ENCODE data around the gene MYL5.
"Not testable (repeated sequence)": the region's sequence is repeated elsewhere in the genome, so short reads cannot be mapped to it uniquely, and the experiment has no call there.

Gene MYL5, protein sequence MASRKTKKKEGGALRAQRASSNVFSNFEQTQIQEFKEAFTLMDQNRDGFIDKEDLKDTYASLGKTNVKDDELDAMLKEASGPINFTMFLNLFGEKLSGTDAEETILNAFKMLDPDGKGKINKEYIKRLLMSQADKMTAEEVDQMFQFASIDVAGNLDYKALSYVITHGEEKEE

GRCh38 chr4:674172-675035 lies at the start of gene MYL5, which contains the start of gene ATP5ME:
Gene MYL5, plus strand, starts transcription at chr4:674542. Its CDS starts 3,485 bp downstream, at chr4:678027.
Gene ATP5ME, minus strand, starts transcription at chr4:674276. Its CDS starts 29 bp downstream, at chr4:674247.
- peak; percentile 98 for DNase-seq

DNA sequence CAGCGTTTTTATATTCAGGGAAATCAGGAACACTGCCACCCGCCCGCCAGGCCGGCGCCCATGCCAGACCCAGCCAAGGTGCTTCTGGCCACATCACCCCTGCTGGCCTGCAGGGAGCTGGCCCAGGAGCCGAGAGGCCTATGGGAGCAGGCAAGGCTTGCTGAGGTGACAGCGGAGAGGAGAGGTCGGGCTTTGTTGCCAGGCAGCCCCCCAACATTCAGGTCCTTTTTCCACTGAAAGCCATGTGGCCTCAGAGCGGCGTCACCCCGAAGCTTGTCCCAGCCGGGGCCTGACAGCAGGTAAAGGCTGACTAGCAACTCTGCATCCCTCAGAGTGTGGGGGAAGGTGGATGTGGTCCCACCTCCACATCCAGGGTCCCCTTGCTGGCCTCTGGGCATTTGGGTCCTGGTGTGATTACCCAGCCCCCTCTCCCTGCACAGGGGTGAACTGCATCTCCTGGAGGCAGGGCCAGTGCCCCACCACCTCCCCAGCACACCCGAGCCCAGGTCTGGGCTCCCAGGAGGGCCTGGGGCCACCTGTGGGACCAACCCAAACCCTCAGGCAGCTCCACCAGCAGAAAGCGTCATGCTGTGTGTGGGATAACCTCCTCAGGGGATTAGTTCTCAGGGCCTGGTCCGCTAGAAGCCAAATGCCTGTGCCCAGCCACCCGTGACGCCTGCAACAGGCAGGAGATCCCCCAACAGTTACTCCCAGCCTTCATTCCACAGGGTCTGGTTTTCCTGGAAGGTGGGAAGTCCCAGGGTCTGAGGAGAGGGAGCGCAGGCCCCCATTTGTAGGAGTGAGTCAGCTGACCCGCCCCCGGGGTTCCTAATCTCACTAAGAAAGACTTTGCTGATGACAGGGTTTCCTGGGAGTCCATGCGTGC lies 49.4 kb upstream of the MYL5 start, which contains the start of gene PDE6B:
Gene PDE6B (plus strand): TSS at position 869 of the 886 bp plus-strand sequence. CDS start 54 bp downstream, outside the sequence.
- DNase-seq = no peak

DNA sequence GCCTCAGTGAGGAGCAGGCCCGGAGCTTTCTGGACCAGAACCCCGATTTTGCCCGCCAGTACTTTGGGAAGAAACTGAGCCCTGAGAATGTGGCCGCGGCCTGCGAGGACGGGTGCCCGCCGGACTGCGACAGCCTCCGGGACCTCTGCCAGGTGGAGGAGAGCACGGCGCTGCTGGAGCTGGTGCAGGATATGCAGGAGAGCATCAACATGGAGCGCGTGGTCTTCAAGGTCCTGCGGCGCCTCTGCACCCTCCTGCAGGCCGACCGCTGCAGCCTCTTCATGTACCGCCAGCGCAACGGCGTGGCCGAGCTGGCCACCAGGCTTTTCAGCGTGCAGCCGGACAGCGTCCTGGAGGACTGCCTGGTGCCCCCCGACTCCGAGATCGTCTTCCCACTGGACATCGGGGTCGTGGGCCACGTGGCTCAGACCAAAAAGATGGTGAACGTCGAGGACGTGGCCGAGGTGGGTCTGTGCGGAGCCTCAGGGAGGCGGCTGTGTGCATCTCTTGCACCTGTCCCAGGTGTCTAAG lies 48.6 kb upstream of the MYL5 start:
- no peak for DNase-seq

DNA sequence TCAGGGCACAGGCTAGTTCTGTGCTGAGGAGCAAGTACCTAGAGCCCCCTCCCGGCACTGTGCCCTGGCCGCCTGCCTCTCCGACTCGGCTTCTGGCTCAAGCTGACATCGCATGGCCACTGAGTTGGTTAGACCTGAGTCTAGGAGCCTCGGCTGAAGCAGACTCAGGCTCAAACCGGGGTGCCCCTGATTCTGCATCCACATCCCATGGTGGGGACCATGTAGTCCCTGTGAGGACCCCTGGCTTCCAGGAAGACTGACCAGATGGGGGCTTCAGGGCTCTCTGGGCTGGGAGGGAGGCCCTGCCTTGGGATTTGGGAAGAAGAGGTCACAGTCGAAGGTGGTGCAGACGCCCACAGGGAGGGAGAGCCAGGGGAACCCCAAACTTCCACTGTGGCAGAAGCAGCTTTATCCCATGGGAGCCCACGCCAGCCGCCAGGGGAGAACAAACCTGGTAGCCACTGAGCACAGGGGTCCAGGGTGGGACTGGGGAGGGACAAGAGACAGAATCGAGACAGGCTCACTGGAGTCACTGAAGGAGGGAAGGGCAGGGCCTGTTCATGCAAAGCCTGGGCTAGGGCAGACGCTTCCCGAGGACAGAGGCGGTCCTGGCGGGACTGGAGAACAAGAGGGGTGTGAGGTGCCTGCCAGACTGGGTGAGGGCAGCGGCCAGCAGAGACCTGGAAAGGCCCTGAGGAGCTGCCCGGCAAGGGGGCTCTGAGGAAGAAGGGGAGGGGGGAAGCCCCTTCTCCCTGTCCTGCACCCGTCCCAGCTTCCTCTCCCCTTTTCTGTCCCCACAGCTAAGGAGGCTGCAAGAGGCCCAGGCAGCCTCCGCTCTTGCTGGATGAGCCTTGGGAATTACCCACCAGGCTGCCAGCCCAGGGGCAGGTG lies 47.9 kb upstream of the MYL5 start:
- no peak for DNase-seq

GRCh38 chr4:627347-628125 lies 46.8 kb upstream of the MYL5 start:
- no peak for DNase-seq

GRCh38 chr4:628311-628741 lies 46.0 kb upstream of the MYL5 start:
- DNase-seq = no peak

- no peak for DNase-seq
Observed at GRCh38 chr4:628821-629635, 45.3 kb upstream of the MYL5 start.

- DNase-seq = no peak
Observed at GRCh38 chr4:629636-629914, 44.8 kb upstream of the MYL5 start.

DNA sequence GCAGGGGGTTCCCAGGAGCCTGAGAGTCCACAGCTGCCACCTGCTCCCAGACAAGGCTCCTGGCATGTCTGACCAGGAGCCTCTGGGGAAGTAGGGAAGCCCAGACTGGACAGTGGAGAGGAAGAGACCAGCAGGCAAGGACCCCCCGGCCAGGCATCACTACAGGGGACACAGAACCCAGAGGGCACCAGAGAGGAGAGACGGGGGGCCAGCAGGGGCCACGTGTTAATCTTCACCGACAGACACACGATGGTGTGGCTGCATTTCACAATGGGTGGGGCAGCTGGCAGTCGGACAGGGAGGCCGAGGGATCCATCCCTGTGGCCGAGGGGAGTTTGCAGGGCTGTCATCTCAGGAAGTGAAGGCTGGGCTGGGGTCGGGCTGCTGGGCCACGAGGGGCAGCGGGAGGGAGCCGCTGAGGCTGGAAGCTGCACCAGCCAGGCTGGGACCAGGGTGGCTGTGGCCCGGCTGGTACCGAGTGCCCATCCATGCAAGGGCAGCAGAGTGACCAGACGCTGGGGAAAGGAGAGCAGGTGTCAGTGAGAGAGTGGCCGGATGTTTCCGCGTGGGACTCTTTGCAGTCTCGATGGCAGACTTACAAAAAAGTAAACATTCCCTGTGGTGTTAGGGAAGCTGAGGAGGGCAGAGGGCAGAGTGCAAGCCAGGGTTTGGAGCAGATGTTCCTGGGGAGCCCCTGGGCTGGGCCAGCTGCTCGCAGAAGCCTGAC lies 44.3 kb upstream of the MYL5 start:
- no peak for DNase-seq

GRCh38 chr4:630656-631055 lies 43.7 kb upstream of the MYL5 start:
- no peak for DNase-seq

GRCh38 chr4:632196-632790 lies 42.0 kb upstream of the MYL5 start:
- DNase-seq = no peak

DNA sequence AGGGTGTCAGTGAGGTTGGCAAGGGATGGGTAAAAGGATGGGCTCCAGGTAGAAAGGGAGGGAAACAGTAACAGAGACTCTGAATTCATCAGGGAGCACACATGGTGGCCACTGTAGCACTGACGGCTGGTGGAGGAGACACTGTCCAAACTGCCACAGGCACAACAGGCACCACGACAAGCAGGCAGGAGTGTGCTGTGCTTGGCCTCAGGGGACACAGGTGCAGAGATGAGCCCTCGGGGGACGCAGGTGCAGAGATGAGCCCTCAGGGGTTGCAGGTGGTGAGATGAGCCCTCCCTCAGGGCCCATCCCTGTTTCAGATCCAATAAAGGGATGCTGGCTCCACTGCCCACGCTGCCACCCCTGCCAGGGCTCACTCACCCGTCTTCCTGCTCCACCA lies 41.4 kb upstream of the MYL5 start:
- DNase-seq = no peak

GRCh38 chr4:633406-633805 lies 40.9 kb upstream of the MYL5 start:
- no peak for DNase-seq

DNA sequence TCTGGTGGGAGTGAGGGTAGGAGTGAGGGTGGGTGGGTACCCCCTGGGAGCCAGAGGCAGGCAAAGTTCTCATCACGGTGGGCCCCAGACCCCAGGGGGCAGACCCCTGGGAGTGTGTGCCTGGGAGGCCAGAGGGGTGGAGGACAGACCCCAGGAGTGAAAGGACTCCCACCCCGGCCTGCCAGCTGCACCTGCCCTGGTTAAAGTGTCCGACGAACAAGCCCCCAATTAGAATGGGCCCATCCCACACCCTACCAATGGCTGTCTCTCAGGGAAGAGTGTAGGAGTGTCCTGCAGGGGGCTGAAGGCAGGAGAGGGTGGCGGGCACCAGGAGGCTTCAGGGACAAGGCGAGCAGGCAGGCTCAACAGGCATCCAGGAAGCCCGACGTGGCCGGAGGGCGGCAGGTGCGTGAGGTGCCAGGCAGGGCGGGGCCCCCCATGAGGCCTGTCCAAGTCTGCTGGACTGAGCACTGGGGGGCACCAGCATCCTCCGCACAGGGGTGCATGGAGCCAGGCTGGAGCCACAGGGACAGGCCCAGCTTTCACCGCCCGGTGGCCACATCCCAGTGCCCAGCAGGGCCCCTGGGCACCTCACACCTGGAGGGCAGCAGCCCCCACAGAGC lies 40.3 kb upstream of the MYL5 start:
- DNase-seq = no peak

DNA sequence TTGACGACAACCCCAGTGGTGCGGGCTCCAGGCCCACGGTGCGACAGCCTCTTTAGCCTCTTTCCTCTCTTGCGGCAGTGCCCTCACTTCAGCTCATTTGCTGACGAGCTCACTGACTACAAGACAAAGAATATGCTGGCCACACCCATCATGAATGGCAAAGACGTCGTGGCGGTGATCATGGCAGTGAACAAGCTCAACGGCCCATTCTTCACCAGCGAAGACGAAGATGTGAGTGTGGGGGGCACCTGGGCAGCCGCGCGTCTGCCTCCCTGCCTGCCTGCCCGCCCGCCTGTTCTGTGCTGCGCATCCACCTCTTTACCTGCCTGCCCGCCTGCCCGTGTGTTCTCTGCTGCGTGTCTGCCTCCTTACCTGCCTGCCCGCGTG lies 39.8 kb upstream of the MYL5 start:
- DNase-seq = no peak

DNA sequence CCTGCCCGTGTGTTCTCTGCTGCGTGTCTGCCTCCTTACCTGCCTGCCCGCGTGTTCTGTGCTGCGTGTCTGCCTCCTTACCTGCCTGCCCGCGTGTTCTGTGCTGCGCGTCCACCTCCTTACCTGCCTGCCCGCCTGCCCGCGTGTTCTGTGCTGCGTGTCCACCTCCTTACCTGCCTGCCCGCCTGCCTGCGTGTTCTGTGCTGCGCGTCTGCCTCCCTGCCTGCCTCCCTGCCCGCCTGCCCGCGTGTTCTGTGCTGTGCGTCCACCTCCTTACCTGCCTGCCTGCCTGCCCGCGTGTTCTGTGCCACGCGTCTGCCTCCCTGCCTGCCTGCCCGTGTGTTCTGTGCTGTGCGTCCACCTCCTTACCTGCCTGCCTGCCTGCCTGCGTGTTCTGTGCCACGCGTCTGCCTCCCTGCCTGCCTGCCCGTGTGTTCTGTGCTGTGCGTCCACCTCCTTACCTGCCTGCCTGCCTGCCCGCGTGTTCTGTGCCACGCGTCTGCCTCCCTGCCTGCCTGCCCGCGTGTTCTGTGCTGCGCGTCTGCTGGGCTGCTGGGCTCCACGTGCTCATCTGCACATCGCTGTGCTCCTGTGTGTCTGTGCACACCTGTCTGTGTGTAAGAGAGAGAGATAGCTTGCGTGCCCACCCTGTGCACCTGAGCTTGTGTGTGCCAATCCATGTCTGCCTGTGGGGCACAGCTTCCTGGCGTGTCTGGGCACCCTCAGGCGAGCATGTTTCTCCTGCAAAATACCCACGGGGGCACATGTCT lies 39.1 kb upstream of the MYL5 start:
- not testable (repeated sequence) for DNase-seq

DNA sequence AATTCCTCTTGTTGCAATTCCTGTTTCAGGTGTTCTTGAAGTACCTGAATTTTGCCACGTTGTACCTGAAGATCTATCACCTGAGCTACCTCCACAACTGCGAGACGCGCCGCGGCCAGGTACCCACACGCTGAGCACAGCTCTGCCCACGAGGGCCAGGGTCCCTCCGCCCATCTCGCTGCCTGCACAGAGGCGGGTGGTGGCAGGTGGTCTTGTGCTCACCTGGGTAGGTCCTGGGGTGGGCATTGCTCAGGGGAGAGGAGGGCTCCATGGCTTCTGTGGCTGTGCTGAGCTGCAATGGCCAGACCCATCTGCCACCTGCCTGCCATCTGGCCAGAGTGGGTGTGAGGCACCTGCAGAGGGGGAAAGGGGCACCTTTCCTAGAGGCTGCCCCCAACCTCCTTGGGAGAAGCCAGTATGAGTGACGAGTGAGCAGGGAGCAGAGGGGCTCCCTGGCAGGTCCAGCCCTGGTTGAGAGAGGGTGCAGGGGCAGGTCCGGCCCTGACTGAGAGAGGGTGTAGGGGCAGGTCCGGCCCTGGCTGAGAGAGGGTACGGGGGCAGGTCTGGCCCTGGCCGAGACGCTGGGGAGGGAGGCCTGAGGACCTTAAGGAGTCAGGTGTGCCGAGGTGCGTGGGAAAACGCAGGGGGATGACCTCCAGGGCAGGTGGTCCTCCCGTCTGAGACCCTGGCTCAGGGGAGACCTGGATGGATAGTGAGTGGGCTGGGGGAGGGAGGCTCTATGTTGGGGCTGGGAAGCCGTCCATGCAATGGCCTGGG lies 38.3 kb upstream of the MYL5 start:
- DNase-seq = no peak

Measured in activated CD4-positive, alpha-beta T cell treated with anti-CD3 and anti-CD28 coated beads, Interleukin-2, Interleukin-6, amounts not matched to agents 100 ng/mL and 50 ng/mL, durations not matched to agents 16 hours and 8 hours (primary cell).